OCI-LY1 (cell line): Measurements from ENCODE around the gene C15orf62.
A peak's percentile ranks its signal among the peaks of the same experiment; 100 is the strongest.

Source experiments
- H2AFZ ChIP-seq: fragments of 200-600 bp; sonication (generic), shearing (Covaris generic); 2 replicates; pipeline ENCODE4 v1.6.0; 2014; ENCODE audit warnings: antibody characterized with exemption, mild to moderate bottlenecking, low read length
- H3F3A ChIP-seq: fragments of 200-600 bp; sonication (generic), shearing (Covaris generic); 2 replicates; pipeline ENCODE4 v1.6.0; 2014; ENCODE audit warnings: mild to moderate bottlenecking, antibody characterized with exemption, low read length, moderate library complexity; ENCODE audit not compliant: insufficient read depth
- H3K27ac ChIP-seq: fragments of 200-600 bp; sonication (generic); 2 replicates; pipeline ENCODE4 v1.5.1; 2014; ENCODE audit warnings: low read length, mixed run types, mild to moderate bottlenecking, low read depth; ENCODE audit not compliant: poor library complexity, severe bottlenecking
- H3K27me3 ChIP-seq: fragments of 200-600 bp; sonication (generic); 2 replicates; pipeline ENCODE4 v1.6.0; 2014; ENCODE audit warnings: antibody characterized with exemption, mild to moderate bottlenecking, low read length, moderate library complexity; ENCODE audit not compliant: insufficient read depth
- H3K36me3 ChIP-seq: fragments of 200-600 bp; sonication (generic); 2 replicates; pipeline ENCODE4 v1.6.1; 2014; ENCODE audit warnings: mild to moderate bottlenecking, antibody characterized with exemption, low read length, moderate library complexity, mixed read lengths; ENCODE audit not compliant: insufficient read depth
- H3K4me1 ChIP-seq: fragments of 200-600 bp; sonication (generic); 2 replicates; pipeline ENCODE4 v1.5.1; 2014; ENCODE audit warnings: mild to moderate bottlenecking, low read length, moderate library complexity; ENCODE audit not compliant: insufficient read depth, severe bottlenecking
- H3K4me2 ChIP-seq: fragments of 200-600 bp; sonication (generic), shearing (Covaris generic); 2 replicates; pipeline ENCODE4 v1.6.1; 2014; ENCODE audit warnings: low read length
- H3K4me3 ChIP-seq: fragments of 200-600 bp; sonication (generic); 2 replicates; pipeline ENCODE4 v1.5.1; 2014; ENCODE audit warnings: low read length, low read depth, mild to moderate bottlenecking, mixed read lengths; ENCODE audit not compliant: poor library complexity, severe bottlenecking
- H3K79me2 ChIP-seq: fragments of 200-600 bp; shearing (Covaris generic); 2 replicates; pipeline ENCODE4 v1.6.1; 2016; ENCODE audit warnings: mixed run types, low read length, mixed read lengths; ENCODE audit not compliant: insufficient read depth
- H3K9ac ChIP-seq: fragments of 200-600 bp; sonication (generic), shearing (Covaris generic); 2 replicates; pipeline ENCODE4 v1.6.1; 2014; ENCODE audit warnings: mild to moderate bottlenecking, low read length, mixed read lengths
- H3K9me2 ChIP-seq: fragments of 200-600 bp; sonication (generic), shearing (Covaris generic); 2 replicates; pipeline ENCODE4 v1.6.1; 2014; ENCODE audit warnings: low read depth, mild to moderate bottlenecking, low read length, mixed read lengths
- H3K9me3 ChIP-seq: fragments of 200-600 bp; shearing (Covaris generic); 2 replicates; pipeline ENCODE4 v1.6.1; 2014; ENCODE audit warnings: low read length, mixed read lengths
- H4K20me1 ChIP-seq: fragments of 200-600 bp; sonication (generic), shearing (Covaris generic); 2 replicates; pipeline ENCODE4 v1.6.0; 2016; ENCODE audit warnings: mild to moderate bottlenecking, low read length; ENCODE audit not compliant: insufficient read depth
- CTCF ChIP-seq: fragments of 200-600 bp; sonication (generic), shearing (Covaris generic); IDR thresholded peaks from 2 replicates; pipeline ENCODE4 v1.5.1; 2017; ENCODE audit warnings: mild to moderate bottlenecking, antibody characterized with exemption, low read length, moderate library complexity, mixed read lengths
- EZH2 ChIP-seq: fragments of 200-600 bp; sonication (generic), shearing (Covaris generic); IDR thresholded peaks from 2 replicates; pipeline ENCODE4 v1.8.0; 2017; ENCODE audit warnings: borderline replicate concordance, mixed run types, mild to moderate bottlenecking, antibody characterized with exemption, low read length, moderate library complexity, mixed read lengths

Gene C15orf62

GRCh38 chr15:40756938-40757337 is 12.8 kb upstream of the C15orf62 start:
- no peak overlapping the region for H2AFZ ChIP-seq
- no peak for TF ChIP-seq EZH2
- TF ChIP-seq CTCF, result no peak
- peaks cover 22% of the 10 kb centered on the region for H3K79me2 ChIP-seq
- H3K9me3 ChIP-seq, result no peaks in the 10 kb centered on the region
- no peaks in the 10 kb centered on the region for H3K9me2 ChIP-seq
- H3K4me2 ChIP-seq, result no peak overlapping the region; the same call in 1 of the 2 replicates
- H3K27ac ChIP-seq, result peak overlapping the region; percentile 65
- H3K27me3 ChIP-seq, result no peaks in the 10 kb centered on the region
- H3K4me1 ChIP-seq, result peaks cover 65% of the 10 kb centered on the region
- peaks cover 11% of the 10 kb centered on the region; the same call in 1 of the 2 replicates for H3K36me3 ChIP-seq
- H3K4me3 ChIP-seq, result no peak overlapping the region
- H4K20me1 ChIP-seq, result no peaks in the 10 kb centered on the region
- H3F3A ChIP-seq, result peaks cover 3% of the 10 kb centered on the region; the same call in 1 of the 2 replicates
- no peak overlapping the region for H3K9ac ChIP-seq

GRCh38 chr15:40759961-40760360 is 9.8 kb upstream of the C15orf62 start:
- H3K9ac ChIP-seq, result peak overlapping the region; percentile 41; the same call in 1 of the 2 replicates
- no peaks in the 10 kb centered on the region for H3K9me3 ChIP-seq
- H3K4me2 ChIP-seq, result peak overlapping the region; percentile 52
- no peaks in the 10 kb centered on the region for H4K20me1 ChIP-seq
- no peaks in the 10 kb centered on the region for H3K79me2 ChIP-seq
- H3K27ac ChIP-seq, result peak overlapping the region; percentile 88
- peaks cover 60% of the 10 kb centered on the region for H3K4me1 ChIP-seq
- H3K4me3 ChIP-seq, result peak overlapping the region; percentile 16
- TF ChIP-seq CTCF (no peak), EZH2 (no peak)
- no peaks in the 10 kb centered on the region for H3K36me3 ChIP-seq
- no peaks in the 10 kb centered on the region for H3K9me2 ChIP-seq
- no peaks in the 10 kb centered on the region for H3K27me3 ChIP-seq
- H2AFZ ChIP-seq, result no peak overlapping the region
- H3F3A ChIP-seq, result peaks cover 3% of the 10 kb centered on the region; the same call in 1 of the 2 replicates

- H3K4me3 ChIP-seq, result peak overlapping the region; percentile 76
- H3K9me2 ChIP-seq, result no peaks in the 10 kb centered on the region
- 0 out of 2 replicates have a peak, but pooled peaks cover 3% of the 10 kb centered on the region for H3F3A ChIP-seq
- peak overlapping the region; percentile 93 for H3K27ac ChIP-seq
- peaks cover 9% of the 10 kb centered on the region; the same call in 1 of the 2 replicates for H3K36me3 ChIP-seq
- no peak overlapping the region for H2AFZ ChIP-seq
- H3K9me3 ChIP-seq, result no peaks in the 10 kb centered on the region
- H3K9ac ChIP-seq, result peak overlapping the region; percentile 94
- H3K4me2 ChIP-seq, result peak overlapping the region; percentile 77
- H3K79me2 ChIP-seq, result no peaks in the 10 kb centered on the region
- no peaks in the 10 kb centered on the region for H4K20me1 ChIP-seq
- H3K27me3 ChIP-seq, result no peaks in the 10 kb centered on the region
- TF ChIP-seq EZH2 (no peak), CTCF (no peak)
- peaks cover 49% of the 10 kb centered on the region for H3K4me1 ChIP-seq
Observed at GRCh38 chr15:40762919-40763800, 6.6 kb upstream of the C15orf62 start.
